K562 (cell line): Measurements from ENCODE around the gene TRAF3IP3. TPM values are rescaled to one million over a fixed set of nuclear protein-coding genes. Genes with fewer than 3 reads are reported as not detected.

Source experiments
- BCOR ChIP-seq: fragments of 450-650 bp; IDR thresholded peaks from 2 replicates; pipeline ENCODE4 v1.6.1; 2016
- BRF2 ChIP-seq: IDR thresholded peaks from 3 replicates; pipeline ENCODE4 v1.6.1; 2011; ENCODE audit warnings: borderline replicate concordance, mild to moderate bottlenecking; ENCODE audit not compliant: insufficient read length, insufficient read depth
- CEBPZ ChIP-seq: fragments of 150-350 bp; IDR thresholded peaks from 2 replicates; pipeline ENCODE4 v1.6.1; 2014; ENCODE audit warnings: low read depth, mild to moderate bottlenecking, low read length, borderline replicate concordance
- DMBX1 ChIP-seq: fragments of 250-450 bp; sonication (Bioruptor Pico); IDR thresholded peaks from 2 replicates; pipeline ENCODE4 v1.8.0; 2022; ENCODE audit warnings: inconsistent platforms, mild to moderate bottlenecking, moderate library complexity, borderline replicate concordance
- HDAC6 ChIP-seq: IDR thresholded peaks from 2 replicates; pipeline ENCODE4 v1.6.1; 2012; ENCODE audit warnings: low read depth, mild to moderate bottlenecking, control low read depth, inconsistent platforms, low read length, moderate library complexity
- HES1 ChIP-seq: fragments of 450-650 bp; IDR thresholded peaks from 2 replicates; pipeline ENCODE4 v1.6.1; 2016; ENCODE audit warnings: low read depth, mild to moderate bottlenecking, moderate library complexity
- LEF1 ChIP-seq: fragments of 450-650 bp; IDR thresholded peaks from 2 replicates; pipeline ENCODE4 v1.6.1; 2016; ENCODE audit warnings: mild to moderate bottlenecking
- MITF ChIP-seq: IDR thresholded peaks from 2 replicates; pipeline ENCODE4 v1.6.1; 2014; ENCODE audit warnings: antibody characterized with exemption
- MTA1 ChIP-seq: fragments of 450-650 bp; IDR thresholded peaks from 2 replicates; pipeline ENCODE4 v1.6.1; 2017; ENCODE audit warnings: borderline replicate concordance
- MTA2 ChIP-seq: fragments of 450-650 bp; IDR thresholded peaks from 2 replicates; pipeline ENCODE4 v1.6.1; 2016; ENCODE audit warnings: low read depth
- NELFE ChIP-seq: IDR thresholded peaks from 2 replicates; pipeline ENCODE4 v1.6.1; 2011; ENCODE audit warnings: mild to moderate bottlenecking; ENCODE audit not compliant: insufficient read depth, insufficient read length
- POLR3G ChIP-seq: IDR thresholded peaks from 2 replicates; pipeline ENCODE4 v1.6.1; 2011; ENCODE audit not compliant: insufficient read length, insufficient replicate concordance; ENCODE audit errors: extremely low read depth
- PPARD ChIP-seq: fragments of 250-450 bp; sonication (Bioruptor Pico); IDR thresholded peaks from 2 replicates; pipeline ENCODE4 v1.8.0; 2022; ENCODE audit warnings: inconsistent platforms, mild to moderate bottlenecking, moderate library complexity
- SMARCA4 ChIP-seq: fragments of 450-650 bp; IDR thresholded peaks from 2 replicates; pipeline ENCODE4 v1.6.1; 2016
- SREBF2 ChIP-seq: sonication (generic); formaldehyde crosslinking; IDR thresholded peaks from 2 replicates; pipeline ENCODE4 v1.4.0; 2020; ENCODE audit warnings: mild to moderate bottlenecking, missing genetic modification reagents
- TSC22D4 ChIP-seq: fragments of 450-650 bp; IDR thresholded peaks from 2 replicates; pipeline ENCODE4 v1.6.1; 2016; ENCODE audit warnings: missing genetic modification characterization, missing biosample characterization, control low read depth
- ZBTB7A ChIP-seq: IDR thresholded peaks from 2 replicates; pipeline ENCODE4 v1.6.1; 2011; ENCODE audit warnings: low read depth, mild to moderate bottlenecking, low read length, moderate library complexity, borderline replicate concordance; ENCODE audit not compliant: control insufficient read depth
- polyA plus RNA-seq, 8 experiments: library from polyadenylated mRNA; depleted of rRNA in 4 of 8; stranded (reverse) in 5 of 8; unstranded in 3 of 8; fragments of >200 nt; fragmentation: Nextera tagmentation in 2 of 8; fragmentation: Illumina TruSeq in 1 of 8; extraction: Ambion mirVana in 2 of 8; extraction: Trizol in 1 of 8; gene quantifications; 2 replicates each; pipeline versions ENCODE4 v1.2.1 to v1.2.3, GENCODE V29; 2011 to 2014; ENCODE audit warnings: inconsistent platforms in 1 of 8, missing spikeins in 1 of 8
- total RNA-seq, 7 experiments: library from RNA; depleted of rRNA in 6 of 7; stranded (reverse); fragments of >200 nt in 6 of 7; fragmentation: Illumina TruSeq in 2 of 7; extraction: Trizol in 2 of 7; gene quantifications; 2 replicates each; pipeline versions ENCODE4 v1.2.1 to v1.2.3, GENCODE V29; 2011 to 2021; ENCODE audit warnings: low replicate concordance in 1 of 7
- TF ChIP-seq, protein P1 (sequence below): fragments of 450-650 bp; IDR thresholded peaks from 2 replicates; pipeline ENCODE4 v1.6.1; 2016; ENCODE audit warnings: mild to moderate bottlenecking

TRAF3IP3 gene
- total and polyA plus RNA-seq, 9 of the 15 experiments (the other 6 are each of a cell fraction or from before 2014, with no cell fraction given), result 0.06 to 1.1 (median 0.31) TPM

DNA sequence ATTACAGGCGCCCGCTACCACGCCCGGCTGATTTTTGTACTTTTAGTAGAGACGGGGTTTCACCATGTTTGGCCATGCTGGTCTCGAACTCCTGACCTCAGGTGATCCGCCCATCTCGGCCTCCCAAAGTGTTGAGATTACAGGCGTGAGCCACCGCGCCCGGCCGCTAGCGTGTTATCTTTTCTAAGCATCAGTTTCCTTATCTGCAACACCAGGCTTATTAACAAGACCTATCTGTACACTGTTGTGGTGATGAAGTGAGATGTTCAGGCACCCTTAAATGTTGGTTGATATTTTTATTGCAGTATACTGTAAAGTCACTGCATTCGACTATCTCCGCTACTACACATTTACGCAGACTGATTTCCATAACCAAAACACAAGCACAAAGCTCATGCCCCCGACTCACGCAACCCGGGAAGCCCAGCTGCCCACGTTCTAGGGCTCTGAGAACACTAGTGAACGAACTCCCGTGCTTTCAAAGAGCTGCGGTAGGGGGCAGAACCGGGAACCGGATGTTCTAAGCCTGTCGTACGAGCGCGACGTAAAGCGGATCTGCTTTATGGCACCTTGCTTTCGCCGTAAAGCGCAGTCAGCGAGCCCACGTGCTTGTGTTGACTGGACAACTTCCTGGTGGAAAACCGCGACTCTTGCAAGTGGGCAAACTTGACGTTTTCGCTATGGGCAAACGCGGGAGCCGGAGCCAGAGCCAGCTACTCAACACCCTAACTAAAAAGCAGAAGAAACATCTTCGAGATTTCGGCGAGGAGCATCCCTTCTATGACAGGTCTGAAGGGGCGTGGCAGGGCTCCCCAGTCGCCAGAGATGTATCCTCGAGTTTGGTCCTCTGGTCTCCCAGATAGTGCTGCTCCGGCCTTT lies 71.8 kb downstream of the TRAF3IP3 start, which contains the start of gene UTP25 (continued):
- TF ChIP-seq, protein P1, sequence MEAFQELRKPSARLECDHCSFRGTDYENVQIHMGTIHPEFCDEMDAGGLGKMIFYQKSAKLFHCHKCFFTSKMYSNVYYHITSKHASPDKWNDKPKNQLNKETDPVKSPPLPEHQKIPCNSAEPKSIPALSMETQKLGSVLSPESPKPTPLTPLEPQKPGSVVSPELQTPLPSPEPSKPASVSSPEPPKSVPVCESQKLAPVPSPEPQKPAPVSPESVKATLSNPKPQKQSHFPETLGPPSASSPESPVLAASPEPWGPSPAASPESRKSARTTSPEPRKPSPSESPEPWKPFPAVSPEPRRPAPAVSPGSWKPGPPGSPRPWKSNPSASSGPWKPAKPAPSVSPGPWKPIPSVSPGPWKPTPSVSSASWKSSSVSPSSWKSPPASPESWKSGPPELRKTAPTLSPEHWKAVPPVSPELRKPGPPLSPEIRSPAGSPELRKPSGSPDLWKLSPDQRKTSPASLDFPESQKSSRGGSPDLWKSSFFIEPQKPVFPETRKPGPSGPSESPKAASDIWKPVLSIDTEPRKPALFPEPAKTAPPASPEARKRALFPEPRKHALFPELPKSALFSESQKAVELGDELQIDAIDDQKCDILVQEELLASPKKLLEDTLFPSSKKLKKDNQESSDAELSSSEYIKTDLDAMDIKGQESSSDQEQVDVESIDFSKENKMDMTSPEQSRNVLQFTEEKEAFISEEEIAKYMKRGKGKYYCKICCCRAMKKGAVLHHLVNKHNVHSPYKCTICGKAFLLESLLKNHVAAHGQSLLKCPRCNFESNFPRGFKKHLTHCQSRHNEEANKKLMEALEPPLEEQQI, result peak; percentile 77; the same call in 1 of the 2 replicates
- TF ChIP-seq ZBTB7A, result no peak
- TF ChIP-seq HDAC6, result no peak
- no peak for TF ChIP-seq BRF2
- TF ChIP-seq SMARCA4, result peak; percentile 93
- TF ChIP-seq LEF1, result peak; percentile 72
- TF ChIP-seq HES1, result peak; percentile 85
- TF ChIP-seq CEBPZ, result no peak
- TF ChIP-seq MITF, result peak; percentile 62; the same call in 1 of the 2 replicates
- TF ChIP-seq NELFE, result no peak
- peak; percentile 91 for TF ChIP-seq MTA1
- TF ChIP-seq PPARD (CRISPR knock-in tag), result no peak
- TF ChIP-seq MTA2, result peak; percentile 76
- no peak for TF ChIP-seq SREBF2 (CRISPR knock-in tag)
- TF ChIP-seq BCOR, result peak; percentile 92
- TF ChIP-seq POLR3G, result no peak
- no peak for TF ChIP-seq DMBX1 (CRISPR knock-in tag)
- no peak for TF ChIP-seq TSC22D4 (tag)
